HUES64 (cell line): Measurements from ENCODE around the gene RRBP1.

Experiments
- H3K27ac ChIP-seq: 2 replicates; pipeline ENCODE4 v1.7.0; 2013; ENCODE audit warnings: low read depth, low read length, inconsistent platforms
- H3K27me3 ChIP-seq: 2 replicates; pipeline ENCODE4 v1.6.1; 2013; ENCODE audit warnings: mild to moderate bottlenecking, low read length; ENCODE audit not compliant: insufficient read depth
- H3K36me3 ChIP-seq: 2 replicates; pipeline ENCODE4 v1.6.1; 2013; ENCODE audit warnings: mild to moderate bottlenecking, low read length; ENCODE audit not compliant: insufficient read depth
- H3K4me1 ChIP-seq: 2 replicates; pipeline ENCODE4 v1.6.1; 2013; ENCODE audit warnings: mild to moderate bottlenecking, low read length, moderate library complexity; ENCODE audit not compliant: insufficient read depth
- H3K4me3 ChIP-seq: 2 replicates; pipeline ENCODE4 v1.5.1; 2013; ENCODE audit warnings: mild to moderate bottlenecking, low read length, moderate library complexity
- H3K9ac ChIP-seq: 2 replicates; pipeline ENCODE4 v1.6.1; 2013; ENCODE audit warnings: mild to moderate bottlenecking, low read depth, low read length
- H3K9me3 ChIP-seq: 2 replicates; pipeline ENCODE4 v1.6.1; 2013; ENCODE audit warnings: low read depth, low read length; ENCODE audit not compliant: insufficient read depth
- WGBS: fragments of 150-250, 120-280 bp; methylation state at CpG from one replicate; pipeline ENCODE4 v1.1.7; 2013; ENCODE audit warnings: missing lambda C conversion rate; 5-methylcytosine and 5-hydroxymethylcytosine counted together

RRBP1 gene

DNA sequence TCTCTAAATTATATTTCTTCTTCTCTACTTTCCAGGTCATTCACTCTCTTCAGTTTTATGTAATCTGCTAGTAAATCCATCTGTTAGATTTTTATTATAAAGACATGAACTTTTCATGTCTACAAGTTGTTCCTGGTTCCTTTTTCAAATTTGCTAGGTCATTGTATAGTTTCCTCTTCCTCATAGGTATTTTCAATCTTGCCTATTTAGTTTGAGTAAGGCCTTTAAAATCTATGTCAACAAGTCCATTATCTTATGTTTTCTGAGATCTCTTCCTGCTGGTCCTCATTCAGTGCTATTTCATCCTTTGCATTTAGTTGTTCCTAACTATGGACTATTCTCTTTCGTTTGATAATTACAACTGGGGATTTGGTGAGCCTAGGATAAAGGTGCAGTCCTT, 11.0 kb downstream of the RRBP1 start:
- WGBS: 94% methylated on average over 1 of the region's 1 CpG
- Histone ChIP-seq H3K36me3 (peaks cover 17% of the 10 kb centered on the region; the same call in 1 of the 2 replicates), H3K4me1 (peaks cover 9% of the 10 kb centered on the region), H3K9ac (no peak overlapping the region), H3K27ac (no peak overlapping the region), H3K27me3 (no peaks in the 10 kb centered on the region), H3K4me3 (no peak overlapping the region), H3K9me3 (no peaks in the 10 kb centered on the region)

DNA sequence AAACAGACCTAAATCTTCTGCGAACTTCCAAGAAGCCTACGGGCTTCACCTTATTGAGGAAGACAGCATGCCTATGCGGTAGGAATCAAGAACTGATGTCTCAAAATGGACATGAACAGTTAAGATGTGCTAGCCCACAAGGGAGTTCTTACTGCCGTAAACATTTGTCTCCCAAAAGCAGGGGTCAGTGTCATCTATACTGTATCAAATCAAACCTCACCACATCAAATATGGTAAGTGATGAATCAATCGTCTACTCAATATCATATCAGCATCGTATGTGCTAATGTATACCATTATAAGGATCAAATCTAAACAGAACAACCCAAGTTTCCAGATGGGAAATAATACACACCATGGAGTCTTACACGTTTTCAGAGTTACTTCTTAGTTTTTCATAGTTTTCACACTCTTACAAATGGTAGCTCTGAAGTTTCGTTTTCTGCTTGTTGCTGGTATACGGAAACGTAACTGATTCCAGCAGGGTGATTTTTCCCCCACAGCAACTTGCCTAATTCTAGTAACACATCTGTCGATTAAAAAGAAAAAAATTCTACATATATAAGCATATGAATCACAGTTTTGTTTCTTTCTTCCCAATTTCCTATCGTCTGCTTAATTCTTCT, 12.6 kb downstream of the RRBP1 start:
- WGBS: 94% methylated on average over 12 of the region's 12 CpGs
- Histone ChIP-seq H3K4me1 (peaks cover 16% of the 10 kb centered on the region), H3K27ac (no peak overlapping the region), H3K4me3 (no peak overlapping the region), H3K9ac (no peak overlapping the region), H3K36me3 (peaks cover 11% of the 10 kb centered on the region; the same call in 1 of the 2 replicates), H3K27me3 (no peaks in the 10 kb centered on the region), H3K9me3 (no peaks in the 10 kb centered on the region)

DNA sequence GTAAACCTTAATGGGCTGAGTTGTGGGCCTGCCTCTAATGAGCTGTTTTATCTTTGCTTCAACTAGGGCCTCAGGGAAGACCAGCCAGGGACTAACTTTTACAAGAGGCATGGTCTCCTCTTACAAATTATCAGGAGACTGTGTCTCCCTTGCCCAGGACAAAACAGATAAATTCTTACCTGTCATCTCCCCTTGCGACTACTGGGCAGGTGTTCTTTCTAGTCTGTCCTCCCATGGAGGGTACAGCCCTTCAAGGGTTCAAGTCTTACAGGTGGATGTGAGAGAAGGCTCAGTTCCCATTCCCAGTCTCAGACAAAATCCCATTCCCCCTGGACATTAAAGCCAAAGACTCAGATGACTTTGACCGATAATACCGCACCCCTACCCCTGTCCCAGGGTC, 13.6 kb downstream of the RRBP1 start:
- H3K27me3 ChIP-seq: no peaks in the 10 kb centered on the region
- no peaks in the 10 kb centered on the region for H3K9me3 ChIP-seq
- H3K36me3 ChIP-seq: peaks cover 11% of the 10 kb centered on the region; the same call in 1 of the 2 replicates
- H3K9ac ChIP-seq: no peak overlapping the region
- H3K4me1 ChIP-seq: peaks cover 24% of the 10 kb centered on the region
- H3K4me3 ChIP-seq: no peak overlapping the region
- 100% methylated on average over 3 of the region's 3 CpGs for WGBS
- H3K27ac ChIP-seq: no peak overlapping the region

DNA sequence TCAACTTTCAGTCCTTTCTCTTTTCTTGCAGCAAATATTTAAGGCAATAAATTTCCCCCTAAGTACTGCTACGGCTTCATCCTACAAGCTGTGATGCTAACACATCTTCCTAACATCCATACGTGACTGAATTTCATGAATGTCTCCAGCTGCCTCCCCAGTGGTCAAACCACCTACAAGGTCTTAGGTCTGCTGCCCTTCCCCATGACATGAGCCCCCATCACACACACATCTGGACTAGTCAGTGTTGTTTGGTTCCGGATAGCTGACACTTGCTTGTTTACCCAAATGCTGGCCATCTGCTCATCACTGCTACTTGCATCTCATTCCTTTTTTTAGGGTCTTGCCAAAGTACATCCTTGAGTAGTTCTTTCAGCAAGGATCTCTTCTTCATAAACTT, 14.6 kb downstream of the RRBP1 start:
- H3K27ac ChIP-seq: no peak overlapping the region
- 90% methylated on average over 3 of the region's 3 CpGs for WGBS

DNA sequence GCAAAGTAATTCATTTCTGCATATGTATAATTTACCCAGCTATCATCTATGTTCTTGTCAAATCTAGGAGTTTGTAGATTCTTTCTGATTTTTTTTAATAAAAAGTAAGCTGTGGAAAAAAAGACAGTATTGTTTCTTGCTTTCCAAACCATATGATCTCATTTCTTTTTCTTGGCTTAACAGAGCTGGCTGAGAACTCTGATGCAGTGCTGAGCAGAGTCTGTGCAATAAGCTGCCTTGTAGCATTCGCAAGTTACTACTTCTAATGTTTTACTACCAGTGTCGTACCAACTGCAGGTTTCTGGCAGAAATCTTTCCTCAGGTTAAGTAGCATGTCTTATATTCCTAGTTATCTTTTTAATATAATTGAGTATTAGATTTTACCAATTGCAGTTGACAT, 15.6 kb downstream of the RRBP1 start:
- H3K4me3 ChIP-seq: no peak overlapping the region
- no peak overlapping the region for H3K27ac ChIP-seq
- no peak overlapping the region for H3K9ac ChIP-seq
- WGBS: 98% methylated on average over 2 of the region's 2 CpGs
- no peaks in the 10 kb centered on the region for H3K9me3 ChIP-seq
- H3K27me3 ChIP-seq: no peaks in the 10 kb centered on the region
- H3K36me3 ChIP-seq: peaks cover 10% of the 10 kb centered on the region; the same call in 1 of the 2 replicates
- H3K4me1 ChIP-seq: peaks cover 27% of the 10 kb centered on the region

More for the DNA sequence above, 14.6 kb downstream of the RRBP1 start:
- Histone ChIP-seq H3K9ac (no peak overlapping the region), H3K9me3 (no peaks in the 10 kb centered on the region), H3K36me3 (peaks cover 11% of the 10 kb centered on the region; the same call in 1 of the 2 replicates), H3K27me3 (no peaks in the 10 kb centered on the region), H3K4me3 (no peak overlapping the region), H3K4me1 (peaks cover 27% of the 10 kb centered on the region)

DNA sequence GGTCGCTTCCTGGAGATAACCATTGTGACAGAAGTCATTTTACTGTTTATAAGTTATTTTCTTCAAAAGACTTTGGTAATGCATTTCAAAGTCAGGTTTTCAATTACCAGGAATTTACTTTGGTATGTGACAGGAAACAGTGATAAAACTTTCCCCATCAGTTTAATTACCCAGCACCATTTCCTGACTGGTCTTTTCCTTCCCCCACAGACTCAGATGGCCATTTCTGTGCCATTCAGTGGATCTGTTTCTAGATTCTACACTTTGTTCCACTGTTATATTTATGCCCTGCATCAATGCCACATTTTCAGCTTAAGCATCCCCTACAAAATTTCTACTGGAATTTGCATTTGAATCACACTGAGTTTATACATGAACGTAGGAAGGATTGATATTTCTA, 16.3 kb downstream of the RRBP1 start:
- no peaks in the 10 kb centered on the region for H3K9me3 ChIP-seq
- H3K27me3 ChIP-seq: no peaks in the 10 kb centered on the region
- H3K27ac ChIP-seq: no peak overlapping the region
- 82% methylated on average over 2 of the region's 2 CpGs for WGBS
- H3K4me1 ChIP-seq: peaks cover 21% of the 10 kb centered on the region
- H3K9ac ChIP-seq: no peak overlapping the region
- peaks cover 6% of the 10 kb centered on the region; the same call in 1 of the 2 replicates for H3K36me3 ChIP-seq
- H3K4me3 ChIP-seq: no peak overlapping the region

DNA sequence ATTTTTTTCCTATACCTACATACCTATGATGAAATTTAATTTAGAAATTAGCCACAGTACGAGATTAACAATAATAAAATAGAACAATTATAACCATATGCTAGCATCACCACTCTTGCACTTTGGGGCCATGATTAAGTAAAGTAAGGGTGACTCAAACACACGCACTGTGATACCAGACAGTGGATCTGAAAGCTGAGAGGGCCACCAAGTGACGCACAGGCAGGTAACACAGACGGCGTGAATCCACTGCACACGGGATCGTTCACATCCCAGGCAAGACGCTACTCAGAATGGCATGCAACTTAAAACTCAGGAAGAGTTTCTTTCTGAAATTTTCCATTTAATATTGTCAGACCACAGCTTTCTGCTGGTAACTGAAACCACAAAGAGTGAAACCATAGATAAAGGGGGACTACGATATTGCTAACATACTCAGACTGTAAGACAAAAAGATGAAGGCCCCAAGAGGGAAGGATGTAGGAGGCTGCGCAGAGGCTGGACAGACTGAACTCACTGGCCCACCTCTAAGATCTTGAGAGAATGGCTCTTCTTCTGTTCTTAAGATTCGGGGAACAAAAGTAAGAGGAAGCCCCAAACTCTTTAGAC, 17.9 kb downstream of the RRBP1 start:
- Histone ChIP-seq H3K27me3 (no peaks in the 10 kb centered on the region), H3K4me1 (peaks cover 21% of the 10 kb centered on the region), H3K27ac (peak overlapping the region; percentile 33; the same call in 1 of the 2 replicates), H3K36me3 (peaks cover 11% of the 10 kb centered on the region), H3K4me3 (no peak overlapping the region), H3K9ac (no peak overlapping the region), H3K9me3 (no peaks in the 10 kb centered on the region)
- WGBS: 93% methylated on average over 10 of the region's 11 CpGs

DNA sequence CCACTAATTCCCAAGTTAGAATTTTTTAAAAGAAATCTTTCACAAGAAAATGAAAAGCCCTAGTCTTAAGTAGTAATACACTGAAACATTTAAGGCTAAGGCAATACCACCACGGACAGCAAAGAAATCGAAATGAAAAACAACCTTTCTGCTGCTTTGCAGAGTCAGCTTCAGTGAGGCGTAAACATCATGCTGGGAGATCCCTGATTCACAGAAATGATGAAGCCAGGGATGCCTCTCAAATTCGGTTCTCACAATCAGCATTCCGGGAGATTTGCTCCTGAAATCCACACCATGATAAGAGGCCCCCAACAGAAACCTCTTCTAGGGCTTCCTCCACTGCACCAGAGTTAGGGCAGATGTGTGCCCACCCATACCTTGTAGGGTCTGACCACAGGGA, 18.6 kb downstream of the RRBP1 start:
- peaks cover 21% of the 10 kb centered on the region for H3K4me1 ChIP-seq
- H3K9ac ChIP-seq: no peak overlapping the region
- 78% methylated on average over 5 of the region's 5 CpGs for WGBS
- no peak overlapping the region for H3K4me3 ChIP-seq
- no peak overlapping the region for H3K27ac ChIP-seq
- H3K9me3 ChIP-seq: peaks cover 3% of the 10 kb centered on the region; the same call in 1 of the 2 replicates
- no peaks in the 10 kb centered on the region for H3K27me3 ChIP-seq
- H3K36me3 ChIP-seq: peaks cover 15% of the 10 kb centered on the region

DNA sequence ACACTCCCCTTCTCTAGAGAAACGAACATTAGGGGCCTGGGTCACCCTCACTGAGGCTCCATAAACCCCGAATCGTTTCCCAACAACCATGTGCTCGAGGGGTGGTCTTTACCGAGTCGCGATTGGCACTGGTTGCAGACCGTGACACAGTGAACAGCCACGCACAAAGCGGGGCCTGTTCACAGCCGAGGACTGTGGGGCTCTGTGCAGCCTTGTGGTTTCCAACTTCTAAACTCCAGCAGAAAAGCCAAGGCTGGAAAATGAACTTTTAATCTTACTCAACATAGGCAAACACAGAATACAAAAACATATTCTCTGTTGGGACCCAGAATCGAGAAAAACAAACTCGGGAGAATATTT, 19.0 kb downstream of the RRBP1 start:
- WGBS: 95% methylated on average over 13 of the region's 13 CpGs
- Histone ChIP-seq H3K27ac (no peak overlapping the region), H3K27me3 (no peaks in the 10 kb centered on the region), H3K9me3 (peaks cover 7% of the 10 kb centered on the region; the same call in 1 of the 2 replicates), H3K36me3 (peaks cover 19% of the 10 kb centered on the region), H3K9ac (no peak overlapping the region), H3K4me1 (peaks cover 21% of the 10 kb centered on the region), H3K4me3 (no peak overlapping the region)

DNA sequence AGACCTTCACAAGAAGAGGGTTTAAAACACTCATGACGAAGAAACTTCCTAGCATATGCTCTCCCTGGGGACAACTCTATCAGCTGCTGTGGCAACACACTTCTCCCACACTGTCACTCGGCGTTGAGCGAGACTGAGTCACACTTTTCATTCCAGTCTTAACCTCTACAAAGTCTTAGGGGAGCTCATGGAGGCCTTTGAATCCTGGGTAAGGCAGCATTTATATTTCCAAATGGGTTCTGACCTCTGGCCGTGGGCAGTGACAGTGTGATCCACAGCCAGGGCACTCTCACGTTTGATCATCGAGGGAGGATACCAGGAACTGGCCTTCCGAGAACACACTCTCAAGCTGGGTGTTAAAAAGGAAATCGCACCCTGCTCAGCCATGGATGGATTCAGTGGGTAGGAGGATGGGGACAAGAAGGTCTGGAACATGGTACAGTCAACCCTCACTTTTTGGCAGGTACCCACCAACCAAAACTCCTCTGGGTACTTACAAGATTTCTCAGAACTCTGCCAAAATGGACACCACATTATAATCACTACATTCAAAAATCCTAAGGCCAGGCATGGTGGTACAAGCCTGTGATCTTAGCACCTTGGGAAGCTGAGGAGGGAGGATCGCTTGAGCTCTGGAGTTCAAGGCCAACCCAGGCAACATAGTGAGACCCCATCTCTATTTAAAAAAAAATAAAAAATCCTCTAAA, 19.6 kb downstream of the RRBP1 start:
- H3K4me3 ChIP-seq: no peak overlapping the region

DNA sequence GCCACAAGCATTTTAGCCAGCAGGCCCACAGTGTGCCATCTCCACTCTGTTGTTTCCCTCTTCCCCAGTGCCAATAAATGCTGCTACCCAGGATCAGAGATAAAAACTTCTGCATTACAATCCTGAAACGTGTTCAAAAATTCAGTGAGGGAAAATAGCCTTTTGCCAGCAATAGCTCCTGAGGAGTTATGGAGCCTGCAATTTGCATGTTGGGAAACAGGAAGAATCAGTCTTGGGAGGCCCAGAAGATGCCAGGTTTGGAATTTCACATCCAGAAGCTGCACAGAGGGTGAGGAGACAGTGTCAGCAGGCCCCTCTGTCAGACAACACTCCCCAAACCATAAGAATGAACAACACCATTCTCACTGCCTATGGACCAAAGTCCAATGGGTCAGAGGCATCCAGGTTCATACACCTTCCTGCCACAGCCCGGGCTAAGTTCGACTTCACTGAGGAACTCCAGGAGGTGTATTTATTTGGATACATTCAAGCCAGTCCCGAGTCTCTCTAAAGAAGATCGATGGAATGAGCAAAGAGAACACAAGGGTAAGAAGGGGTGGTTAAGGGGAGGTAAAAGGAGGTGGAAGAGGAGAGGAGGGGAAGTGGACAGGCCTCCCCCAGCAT, 20.8 kb downstream of the RRBP1 start:
- H3K27ac ChIP-seq: no peak overlapping the region
- H3K4me3 ChIP-seq: no peak overlapping the region
- H3K36me3 ChIP-seq: peaks cover 26% of the 10 kb centered on the region
- 96% methylated on average over 5 of the region's 5 CpGs for WGBS
- no peak overlapping the region for H3K9ac ChIP-seq
- H3K4me1 ChIP-seq: peaks cover 24% of the 10 kb centered on the region
- peaks cover 8% of the 10 kb centered on the region; the same call in 1 of the 2 replicates for H3K9me3 ChIP-seq
- H3K27me3 ChIP-seq: no peaks in the 10 kb centered on the region

More for the DNA sequence above, 19.6 kb downstream of the RRBP1 start:
- Histone ChIP-seq H3K27ac (no peak overlapping the region), H3K9ac (no peak overlapping the region), H3K4me1 (peaks cover 21% of the 10 kb centered on the region), H3K36me3 (peaks cover 25% of the 10 kb centered on the region), H3K27me3 (no peaks in the 10 kb centered on the region), H3K9me3 (peaks cover 8% of the 10 kb centered on the region; the same call in 1 of the 2 replicates)
- 94% methylated on average over 10 of the region's 10 CpGs for WGBS
